PC-3 (cell line): ENCODE results near the gene VPS52. TPM values are rescaled to one million over a fixed set of nuclear protein-coding genes. Genes with fewer than 3 reads are reported as not detected.
A peak's percentile ranks its signal among the peaks of the same experiment; 100 is the strongest.

Experiments
- ATAC-seq: fragments of 200-7000 bp; cut with Tn5 transposase; 2 replicates; pipeline ENCODE4 v1.9.1; 2020; ENCODE audit warnings: mild to moderate bottlenecking, moderate library complexity
- BruUV-seq: library from RNA; stranded (reverse); fragments of 400-500 nt; replicated peaks from 2 replicates; lab custom pipeline; 2021; lab: Mats Ljungman, UMichigan
- CTCF ChIA-PET: fragments of 300-600 bp; sonication (Branson Sonifier 250); formaldehyde crosslinking; loops from one replicate; lab custom pipeline; 2022; ENCODE audit warnings: antibody characterized with exemption; lab: Charles Lee
- POLR2A ChIA-PET: fragments of 300-600 bp; sonication (Branson Sonifier 250); formaldehyde crosslinking; loops from one replicate; lab custom pipeline; 2022; ENCODE audit warnings: antibody characterized with exemption; ENCODE audit not compliant: unreplicated experiment; lab: Charles Lee
- DNase-seq: peaks from one replicate; pipeline ENCODE4 v3.0.0-alpha.2; 2015
- H2AFZ ChIP-seq: fragments of 300-600 bp; sonication (generic); 2 replicates; pipeline ENCODE4 v1.6.0; 2016; ENCODE audit warnings: antibody characterized with exemption, low read length
- H3F3A ChIP-seq: fragments of 300-600 bp; sonication (generic); one replicate; pipeline ENCODE4 v1.6.0; 2017; ENCODE audit warnings: antibody characterized with exemption, low read length, control low read depth, mild to moderate bottlenecking; ENCODE audit not compliant: unreplicated experiment
- H3K27ac ChIP-seq: fragments of 300-600 bp; sonication (generic); 2 replicates; pipeline ENCODE4 v1.5.1; 2016; ENCODE audit warnings: mild to moderate bottlenecking, low read length
- H3K27me3 ChIP-seq: fragments of 300-600 bp; sonication (generic); 2 replicates; pipeline ENCODE4 v1.6.1; 2016; ENCODE audit warnings: low read length, mixed read lengths
- H3K36me3 ChIP-seq: fragments of 300-600 bp; sonication (generic); 2 replicates; pipeline ENCODE4 v1.6.1; 2016; ENCODE audit warnings: low read depth, mixed run types, low read length, mixed read lengths
- H3K4me1 ChIP-seq: fragments of 300-600 bp; sonication (generic); 2 replicates; pipeline ENCODE4 v1.5.1; 2016; ENCODE audit warnings: low read length; ENCODE audit not compliant: insufficient read depth
- H3K4me2 ChIP-seq: fragments of 300-600 bp; sonication (generic); 2 replicates; pipeline ENCODE4 v1.6.0; 2016; ENCODE audit warnings: low read length
- H3K4me3 ChIP-seq: fragments of 300-600 bp; sonication (generic); 2 replicates; pipeline ENCODE4 v1.5.1; 2016; ENCODE audit warnings: mild to moderate bottlenecking, low read length, mixed read lengths
- H3K79me2 ChIP-seq: fragments of 300-600 bp; sonication (generic); 2 replicates; pipeline ENCODE4 v1.6.1; 2017; ENCODE audit warnings: low read length, mixed read lengths
- H3K9ac ChIP-seq: fragments of 300-600 bp; sonication (generic); 2 replicates; pipeline ENCODE4 v1.6.0; 2016; ENCODE audit warnings: mild to moderate bottlenecking, low read length
- H3K9me2 ChIP-seq: fragments of 300-600 bp; sonication (generic); replicated peaks from 2 replicates; pipeline ENCODE4 v1.6.1; 2016; ENCODE audit warnings: mixed run types, low read length, mixed read lengths
- H3K9me3 ChIP-seq: fragments of 300-600 bp; sonication (generic); 2 replicates; pipeline ENCODE4 v1.6.1; 2016; ENCODE audit warnings: low read length, mixed read lengths
- H4K20me1 ChIP-seq: fragments of 300-600 bp; sonication (generic); 2 replicates; pipeline ENCODE4 v1.6.1; 2016; ENCODE audit warnings: low read length, mixed read lengths
- EZH2 ChIP-seq: fragments of 300-600 bp; sonication (generic); IDR thresholded peaks from one replicate; pipeline ENCODE4 v1.6.1; 2017; ENCODE audit warnings: antibody characterized with exemption, mild to moderate bottlenecking, low read length; ENCODE audit not compliant: unreplicated experiment
- EZH2phosphoT487 ChIP-seq: fragments of 300-600 bp; sonication (generic); IDR thresholded peaks from 2 replicates; pipeline ENCODE4 v1.6.1; 2018; ENCODE audit warnings: mild to moderate bottlenecking, antibody characterized with exemption, low read length, borderline replicate concordance
- intact Hi-C: fragments of 100-400 bp; cut with micrococcal nuclease; formaldehyde crosslinking; loops from 2 replicates; pipeline ENCODE4 v1.9.0; 2023
- total RNA-seq: library from RNA; depleted of rRNA; stranded (reverse); fragments of >200 nt; gene quantifications from 2 replicates; pipeline ENCODE4 v1.2.3, GENCODE V29; 2014
- TF ChIP-seq, protein P1 (sequence below): fragments of 300-600 bp; sonication (generic); conservative IDR thresholded peaks from 2 replicates; pipeline ENCODE4 v1.5.1; 2017; ENCODE audit warnings: antibody characterized with exemption, low read depth, mild to moderate bottlenecking, low read length

Gene VPS52
- total RNA-seq, 1 experiment from 2014 or later: 33.7 TPM

DNA sequence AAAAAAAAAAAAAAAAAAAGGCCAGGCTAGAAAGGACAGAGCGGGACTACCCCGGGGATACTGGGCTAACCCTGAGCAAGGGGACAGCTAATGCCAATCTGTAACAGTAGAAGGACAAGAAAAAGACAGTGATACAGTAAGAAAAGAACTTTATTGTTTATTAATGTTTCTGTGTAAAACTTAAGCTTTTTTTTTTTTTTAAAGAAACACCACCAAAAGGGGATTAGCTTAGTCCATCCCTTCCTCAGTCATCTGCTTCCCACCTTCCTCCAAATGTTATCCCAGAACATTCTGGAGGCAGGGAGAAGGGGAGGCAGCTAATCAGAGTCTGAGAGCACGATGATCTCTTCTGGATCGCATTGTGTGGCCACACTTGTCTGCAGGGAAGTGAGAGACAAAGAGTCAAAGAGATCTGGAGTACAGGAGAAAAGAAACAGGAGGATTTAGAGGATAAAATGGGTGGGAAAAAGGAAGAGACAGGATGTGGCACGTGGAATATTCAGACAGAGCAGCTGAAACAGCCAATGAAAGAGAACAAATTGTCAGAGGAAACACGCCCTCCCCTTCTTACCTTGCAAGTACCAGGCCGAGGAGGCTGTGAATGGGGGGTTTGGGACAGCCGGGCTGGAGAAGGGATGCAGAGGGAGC lies 46.9 kb upstream of the VPS52 start:
- ChIA-PET POLR2A (interaction anchor here (0.6 to 1.0 kb wide), 4 partner anchors 19 to 1777 kb away, joined by 3 to 22 read pairs (median 10); no protein-coding TSS in a partner anchor), CTCF (interaction anchor here (0.6 to 1.1 kb wide), 5 partner anchors 19 to 90 kb away, joined by 3 to 18 read pairs (median 5); partner anchors contain the start of gene B3GALT4)
- TF ChIP-seq, protein P1, sequence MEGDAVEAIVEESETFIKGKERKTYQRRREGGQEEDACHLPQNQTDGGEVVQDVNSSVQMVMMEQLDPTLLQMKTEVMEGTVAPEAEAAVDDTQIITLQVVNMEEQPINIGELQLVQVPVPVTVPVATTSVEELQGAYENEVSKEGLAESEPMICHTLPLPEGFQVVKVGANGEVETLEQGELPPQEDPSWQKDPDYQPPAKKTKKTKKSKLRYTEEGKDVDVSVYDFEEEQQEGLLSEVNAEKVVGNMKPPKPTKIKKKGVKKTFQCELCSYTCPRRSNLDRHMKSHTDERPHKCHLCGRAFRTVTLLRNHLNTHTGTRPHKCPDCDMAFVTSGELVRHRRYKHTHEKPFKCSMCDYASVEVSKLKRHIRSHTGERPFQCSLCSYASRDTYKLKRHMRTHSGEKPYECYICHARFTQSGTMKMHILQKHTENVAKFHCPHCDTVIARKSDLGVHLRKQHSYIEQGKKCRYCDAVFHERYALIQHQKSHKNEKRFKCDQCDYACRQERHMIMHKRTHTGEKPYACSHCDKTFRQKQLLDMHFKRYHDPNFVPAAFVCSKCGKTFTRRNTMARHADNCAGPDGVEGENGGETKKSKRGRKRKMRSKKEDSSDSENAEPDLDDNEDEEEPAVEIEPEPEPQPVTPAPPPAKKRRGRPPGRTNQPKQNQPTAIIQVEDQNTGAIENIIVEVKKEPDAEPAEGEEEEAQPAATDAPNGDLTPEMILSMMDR: no peak
- no peak for TF ChIP-seq EZH2
- no peak for TF ChIP-seq EZH2phosphoT487
- Histone ChIP-seq H3K27me3 (no peaks in the 10 kb centered on the region), H3K79me2 (peaks cover 42% of the 10 kb centered on the region), H3K36me3 (peaks cover 12% of the 10 kb centered on the region; the same call in 1 of the 2 replicates), H3K4me3 (peak overlapping the region; percentile 72), H3K9ac (peak overlapping the region; percentile 36), H3K9me2 (no peaks in the 10 kb centered on the region), H3K27ac (peak overlapping the region; percentile 57), H3F3A (no peaks in the 10 kb centered on the region), H2AFZ (peak overlapping the region; percentile 64), H4K20me1 (no peaks in the 10 kb centered on the region), H3K4me1 (peaks cover 56% of the 10 kb centered on the region), H3K9me3 (no peaks in the 10 kb centered on the region), H3K4me2 (peak overlapping the region; percentile 85)
- no TSS peak for BruUV-seq
- no peak for DNase-seq
- no peak for ATAC-seq
- intact Hi-C loops: no loop called here

DNA sequence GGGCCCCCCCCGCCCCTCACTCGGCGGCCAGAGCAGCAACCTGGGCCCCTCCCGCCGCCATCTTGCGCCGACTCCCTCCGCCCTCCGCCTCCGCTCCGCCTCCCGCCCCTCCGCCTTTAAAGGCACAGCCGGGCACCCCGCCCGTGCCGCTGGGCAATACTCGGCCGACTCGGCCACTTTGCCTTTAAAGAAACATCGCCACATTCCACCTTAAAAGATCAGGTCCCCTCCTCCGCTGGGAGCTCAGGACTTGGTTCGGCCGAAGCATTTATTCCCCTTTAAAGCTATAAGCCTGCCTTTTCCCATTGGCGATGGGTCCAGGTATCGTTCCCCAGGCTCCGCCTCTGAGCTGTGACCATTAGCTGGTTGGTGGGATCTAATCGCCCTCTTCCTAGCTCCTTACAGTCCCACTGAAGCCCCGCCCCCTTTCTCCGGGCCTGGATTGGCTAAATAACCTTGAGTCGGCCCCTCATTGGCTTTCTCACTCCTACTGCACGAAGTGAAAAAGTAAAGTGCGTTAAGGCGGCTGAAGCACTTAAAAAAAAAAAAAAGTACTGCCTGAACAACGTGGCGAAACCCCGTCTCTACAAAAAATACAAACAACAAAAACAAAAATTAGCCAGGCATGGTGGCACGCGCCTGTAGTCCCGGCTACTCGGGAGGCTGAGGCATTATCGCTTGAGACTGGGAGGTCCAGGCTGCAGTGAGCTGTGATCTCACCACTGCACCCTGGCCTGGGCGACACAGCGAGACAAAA lies 46.2 kb upstream of the VPS52 start, which contains the start of gene ZBTB22:
Gene ZBTB22 (minus strand): TSS at position 76 of the 757 bp plus-strand sequence. CDS start 828 bp downstream, outside the sequence.
- ATAC-seq (peak; percentile 71), DNase-seq (peak; percentile 98)
- Histone ChIP-seq H3F3A (no peaks in the 10 kb centered on the region), H3K36me3 (peaks cover 12% of the 10 kb centered on the region; the same call in 1 of the 2 replicates), H3K79me2 (peaks cover 49% of the 10 kb centered on the region), H4K20me1 (no peaks in the 10 kb centered on the region), H3K9me2 (no peaks in the 10 kb centered on the region), H2AFZ (peak within 1 kb of the TSS; percentile 64), H3K4me2 (peak within 1 kb of the TSS; percentile 85), H3K9me3 (no peaks in the 10 kb centered on the region), H3K4me1 (peaks cover 54% of the 10 kb centered on the region), H3K27me3 (no peaks in the 10 kb centered on the region), H3K27ac (peak within 1 kb of the TSS; percentile 57), H3K4me3 (peak within 1 kb of the TSS; percentile 72), H3K9ac (peak within 1 kb of the TSS; percentile 36)
- intact Hi-C loops: no loop called here
- ChIA-PET POLR2A (interaction anchor here (0.6 to 1.0 kb wide), 7 partner anchors 18 to 1587 kb away, joined by 3 to 22 read pairs (median 4); partner anchors contain the start of gene HMGA1), CTCF (interaction anchor here (0.7 to 1.1 kb wide), 5 partner anchors 18 to 109 kb away, joined by 5 to 18 read pairs (median 6); partner anchors contain the start of gene B3GALT4)
- TF ChIP-seq EZH2 (no peak), EZH2phosphoT487 (no peak)
- TF ChIP-seq, protein P1: no peak
- BruUV-seq: no TSS peak
